Muscle layer of duodenum (tissue), 2 donors: ENCODE results near the gene FBF1.

Source experiments
- H3K27ac ChIP-seq: one replicate; pipeline ENCODE4 v1.7.0; 2013; ENCODE audit warnings: mild to moderate bottlenecking, low read length
- H3K27me3 ChIP-seq: one replicate; pipeline ENCODE4 v1.7.0; 2013; ENCODE audit warnings: low read depth, mild to moderate bottlenecking, control low read depth, low read length
- H3K36me3 ChIP-seq, 2 donors: one replicate each; pipeline ENCODE4 v1.7.0; 2013; ENCODE audit warnings: low read length in 2 of 2, control low read depth in 1 of 2, mild to moderate bottlenecking in 1 of 2; ENCODE audit not compliant: insufficient read depth in 2 of 2, control insufficient read depth in 1 of 2
- H3K4me1 ChIP-seq, 2 donors: one replicate each; pipeline ENCODE4 v1.7.0; 2013; ENCODE audit warnings: low read length in 2 of 2, mild to moderate bottlenecking in 2 of 2, control low read depth in 1 of 2, moderate library complexity in 1 of 2; ENCODE audit not compliant: insufficient read depth in 2 of 2, control insufficient read depth in 1 of 2
- H3K4me3 ChIP-seq, 2 donors: one replicate each; pipeline ENCODE4 v1.7.0; 2013; ENCODE audit warnings: low read length in 2 of 2, low read depth in 1 of 2, mild to moderate bottlenecking in 1 of 2
- H3K9me3 ChIP-seq, 2 donors: one replicate each; pipeline ENCODE4 v1.7.0; 2013; ENCODE audit warnings: low read length in 2 of 2, control low read depth in 1 of 2, mild to moderate bottlenecking in 1 of 2; ENCODE audit not compliant: control insufficient read depth in 1 of 2
- donor health status: healthy.

FBF1 gene

GRCh38 chr17:75910699-75911098, 30.1 kb downstream of the FBF1 start:
- Histone ChIP-seq H3K36me3 (peaks cover 0 to 26% of the 10 kb centered on the region in 2 donors), H3K27me3 (no peaks in the 10 kb centered on the region), H3K4me1 (no peaks in the 10 kb centered on the region), H3K9me3 (no peaks in the 10 kb centered on the region), H3K4me3 (no peak overlapping the region), H3K27ac (no peak overlapping the region)

GRCh38 chr17:75909812-75910274, 31.0 kb downstream of the FBF1 start:
- peaks cover 0 to 21% of the 10 kb centered on the region in 2 donors for H3K36me3 ChIP-seq
- no peaks in the 10 kb centered on the region for H3K4me1 ChIP-seq
- H3K27ac ChIP-seq: no peak overlapping the region
- H3K27me3 ChIP-seq: no peaks in the 10 kb centered on the region
- no peak overlapping the region for H3K4me3 ChIP-seq
- no peaks in the 10 kb centered on the region for H3K9me3 ChIP-seq

GRCh38 chr17:75909051-75909811, 31.6 kb downstream of the FBF1 start:
- no peak overlapping the region for H3K4me3 ChIP-seq
- H3K27me3 ChIP-seq: no peaks in the 10 kb centered on the region
- H3K9me3 ChIP-seq: no peaks in the 10 kb centered on the region
- H3K4me1 ChIP-seq: peaks cover 0 to 1% of the 10 kb centered on the region in 2 donors
- no peak overlapping the region for H3K27ac ChIP-seq
- H3K36me3 ChIP-seq: peaks cover 0 to 15% of the 10 kb centered on the region in 2 donors

- Histone ChIP-seq H3K9me3 (no peaks in the 10 kb centered on the region), H3K36me3 (peaks cover 0 to 5% of the 10 kb centered on the region in 2 donors), H3K4me3 (no peak overlapping the region), H3K27me3 (no peaks in the 10 kb centered on the region), H3K4me1 (peaks cover 0 to 7% of the 10 kb centered on the region in 2 donors), H3K27ac (no peak overlapping the region)
Observed at GRCh38 chr17:75908201-75908600, 32.6 kb downstream of the FBF1 start.

- no peak overlapping the region for H3K4me3 ChIP-seq
- H3K27ac ChIP-seq: no peak overlapping the region
- no peaks in the 10 kb centered on the region for H3K9me3 ChIP-seq
- H3K27me3 ChIP-seq: no peaks in the 10 kb centered on the region
- H3K36me3 ChIP-seq: peaks cover 3 to 17% of the 10 kb centered on the region in 2 donors
- H3K4me1 ChIP-seq: peaks cover 0 to 7% of the 10 kb centered on the region in 2 donors
Observed at GRCh38 chr17:75906143-75906884, 34.5 kb downstream of the FBF1 start.

- peaks cover 0 to 7% of the 10 kb centered on the region in 2 donors for H3K4me1 ChIP-seq
- peak within 1 kb of the TSS; percentile 54 to 71 for H3K4me3 ChIP-seq
- H3K27me3 ChIP-seq: no peaks in the 10 kb centered on the region
- no peaks in the 10 kb centered on the region for H3K9me3 ChIP-seq
- peaks cover 10 to 28% of the 10 kb centered on the region in 2 donors for H3K36me3 ChIP-seq
- H3K27ac ChIP-seq: peak within 1 kb of the TSS; percentile 51
Observed at GRCh38 chr17:75904749-75905521, 35.9 kb downstream of the FBF1 start, which contains the start of gene MRPL38. MRPL38 (minus strand) TSS chr17:75904884; CDS start chr17:75904875, 9 bp downstream.

GRCh38 chr17:75902406-75902805, 38.4 kb downstream of the FBF1 start:
- H3K4me1 ChIP-seq: peaks cover 4 to 13% of the 10 kb centered on the region in 2 donors
- H3K36me3 ChIP-seq: peaks cover 14 to 49% of the 10 kb centered on the region in 2 donors
- no peak overlapping the region for H3K27ac ChIP-seq
- no peak overlapping the region for H3K4me3 ChIP-seq
- H3K27me3 ChIP-seq: no peaks in the 10 kb centered on the region
- H3K9me3 ChIP-seq: no peaks in the 10 kb centered on the region

GRCh38 chr17:75901727-75902126, 39.1 kb downstream of the FBF1 start:
- peaks cover 4 to 18% of the 10 kb centered on the region in 2 donors for H3K4me1 ChIP-seq
- no peak overlapping the region for H3K27ac ChIP-seq

GRCh38 chr17:75900691-75901533, 39.9 kb downstream of the FBF1 start:
- Histone ChIP-seq H3K9me3 (no peaks in the 10 kb centered on the region), H3K27ac (no peak overlapping the region), H3K36me3 (peaks cover 14 to 49% of the 10 kb centered on the region in 2 donors), H3K4me1 (peaks cover 4 to 18% of the 10 kb centered on the region in 2 donors), H3K27me3 (no peaks in the 10 kb centered on the region), H3K4me3 (no peak overlapping the region)

More at GRCh38 chr17:75901727-75902126, 39.1 kb downstream of the FBF1 start:
- no peaks in the 10 kb centered on the region for H3K9me3 ChIP-seq
- no peaks in the 10 kb centered on the region for H3K27me3 ChIP-seq
- H3K36me3 ChIP-seq: peaks cover 14 to 49% of the 10 kb centered on the region in 2 donors
- no peak overlapping the region for H3K4me3 ChIP-seq

GRCh38 chr17:75899767-75900468, 40.9 kb downstream of the FBF1 start:
- peaks cover 14 to 49% of the 10 kb centered on the region in 2 donors for H3K36me3 ChIP-seq
- H3K4me1 ChIP-seq: peaks cover 14 to 27% of the 10 kb centered on the region in 2 donors
- H3K9me3 ChIP-seq: no peaks in the 10 kb centered on the region
- H3K27me3 ChIP-seq: no peaks in the 10 kb centered on the region
- H3K27ac ChIP-seq: no peak overlapping the region
- H3K4me3 ChIP-seq: no peak overlapping the region
